GM19455 (cell line): ENCODE measurements around the gene FAM120C.

Source experiments
- ATAC-seq: cut with Tn5 transposase; IDR thresholded peaks from one replicate; pipeline ENCODE4 v1.9.1; 2021; ENCODE audit not compliant: unreplicated experiment

Gene FAM120C

GRCh38 chrX:54042609-54043021 lies 140.4 kb downstream of the FAM120C start:
- ATAC-seq: no peak

GRCh38 chrX:54030329-54030728 lies 152.7 kb downstream of the FAM120C start:
- no peak for ATAC-seq

DNA sequence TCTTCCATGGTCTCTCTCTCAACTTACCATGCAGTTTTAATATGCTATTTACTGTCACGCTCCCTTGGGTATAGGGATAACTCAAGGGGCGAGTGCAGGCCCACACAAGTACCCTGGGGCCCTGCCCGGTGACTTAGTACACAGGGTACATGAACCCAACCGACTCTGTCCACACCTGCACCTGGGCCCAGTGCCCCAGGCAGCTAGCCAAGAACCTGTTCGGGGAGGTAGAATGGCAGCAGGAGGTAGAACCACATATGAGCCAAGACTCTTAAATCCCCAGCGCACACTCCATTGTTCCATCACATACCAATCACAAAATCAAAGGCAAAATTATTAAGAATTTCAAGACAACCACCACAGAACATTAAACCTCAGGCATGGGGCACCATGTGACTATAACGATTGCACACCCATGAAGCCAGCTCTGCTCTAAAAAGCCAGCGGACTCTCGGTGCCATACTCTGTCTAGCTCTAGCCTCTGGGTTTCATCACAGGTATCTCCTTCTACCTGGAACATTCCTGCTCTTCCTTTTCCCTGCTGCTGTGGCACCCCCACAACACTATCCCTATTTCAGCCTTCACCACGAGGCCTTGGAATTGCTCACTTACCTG lies 153.4 kb downstream of the FAM120C start:
- no peak for ATAC-seq

GRCh38 chrX:54024350-54024749 lies 158.7 kb downstream of the FAM120C start:
- ATAC-seq: no peak
